K562 (cell line): Measurements from ENCODE around the gene GATA2. TPM values are rescaled to one million over a fixed set of nuclear protein-coding genes. Genes with fewer than 3 reads are reported as not detected.

ENCODE experiments used
- CEBPG ChIP-seq, 3 experiments: fragments of 200-800 bp in 1 of 3; sonication (Bioruptor generic) in 1 of 3; sonication (generic) in 1 of 3; formaldehyde crosslinking in 1 of 3; IDR thresholded peaks in 2 of 3; conservative IDR thresholded peaks in 1 of 3; 2 replicates each; pipeline versions ENCODE4 v1.6.1 to v1.8.0; 2016 to 2022; ENCODE audit warnings: missing compliant biosample characterization in 2 of 3, missing genetic modification characterization in 2 of 3, mild to moderate bottlenecking in 1 of 3, missing genetic modification reagents in 1 of 3
- E2F6 ChIP-seq, 2 experiments: IDR thresholded peaks; 2 replicates each; pipeline ENCODE4 v1.6.1; 2011; ENCODE audit warnings: borderline replicate concordance in 1 of 2, control low read depth in 1 of 2, low read depth in 1 of 2, low read length in 1 of 2, mild to moderate bottlenecking in 1 of 2, mixed read lengths in 1 of 2, moderate library complexity in 1 of 2; ENCODE audit not compliant: insufficient read depth in 1 of 2, insufficient read length in 1 of 2, poor library complexity in 1 of 2, severe bottlenecking in 1 of 2; ENCODE audit errors: extremely low read depth in 1 of 2
- E4F1 ChIP-seq: fragments of 250-450 bp; sonication (Bioruptor Pico); IDR thresholded peaks from 2 replicates; pipeline ENCODE4 v1.5.0; 2021; ENCODE audit warnings: mild to moderate bottlenecking, borderline replicate concordance
- ETV6 ChIP-seq, 3 experiments: fragments of 150-350 bp in 1 of 3; sonication (generic) in 1 of 3; formaldehyde crosslinking in 1 of 3; IDR thresholded peaks; 2 replicates each; pipeline versions ENCODE4 v1.6.1 to v1.8.0; 2014 to 2022; ENCODE audit warnings: borderline replicate concordance in 2 of 3, low read depth in 2 of 3, antibody characterized with exemption in 1 of 3, low read length in 1 of 3, mild to moderate bottlenecking in 1 of 3, missing genetic modification reagents in 1 of 3
- FOXM1 ChIP-seq, 2 experiments: fragments of 450-650 bp in 1 of 2; sonication (generic) in 1 of 2; formaldehyde crosslinking in 1 of 2; IDR thresholded peaks; 2 replicates each; pipeline versions ENCODE4 v1.6.1 to v1.9.0; 2017 to 2022; ENCODE audit warnings: low read depth in 2 of 2, mild to moderate bottlenecking in 2 of 2, missing genetic modification reagents in 1 of 2, moderate library complexity in 1 of 2
- HMGN3 ChIP-seq: IDR thresholded peaks from 2 replicates; pipeline ENCODE4 v1.6.1; 2011; ENCODE audit warnings: borderline replicate concordance, low read depth, mild to moderate bottlenecking, mixed read lengths, low read length; ENCODE audit not compliant: insufficient read length; ENCODE audit errors: extremely low read depth
- HNRNPL ChIP-seq: fragments of 200-400 bp; formaldehyde crosslinking; IDR thresholded peaks from 2 replicates; pipeline ENCODE4 v1.6.1; 2017; ENCODE audit warnings: low read depth, mild to moderate bottlenecking, low read length
- HOXB6 ChIP-seq: fragments of 250-450 bp; sonication (Bioruptor Pico); IDR thresholded peaks from 2 replicates; pipeline ENCODE4 v1.5.1; 2022; ENCODE audit warnings: mild to moderate bottlenecking, borderline replicate concordance
- NELFE ChIP-seq: IDR thresholded peaks from 2 replicates; pipeline ENCODE4 v1.6.1; 2011; ENCODE audit warnings: mild to moderate bottlenecking; ENCODE audit not compliant: insufficient read depth, insufficient read length
- SAP30 ChIP-seq: fragments of 200-600 bp; sonication (generic); IDR thresholded peaks from 2 replicates; pipeline ENCODE4 v1.6.1; 2012; ENCODE audit warnings: borderline replicate concordance, low read depth, mild to moderate bottlenecking, moderate library complexity, low read length, control low read depth, inconsistent platforms; ENCODE audit not compliant: insufficient read depth, poor library complexity, severe bottlenecking
- SUPT5H ChIP-seq: fragments of 450-650 bp; IDR thresholded peaks from 2 replicates; pipeline ENCODE4 v1.6.1; 2016
- TAF1 ChIP-seq: IDR thresholded peaks from 2 replicates; pipeline ENCODE4 v1.6.1; 2011; ENCODE audit warnings: mild to moderate bottlenecking, low read length, moderate library complexity; ENCODE audit not compliant: insufficient read depth, control insufficient read depth, severe bottlenecking; ENCODE audit errors: extremely low read depth
- ZNF134 ChIP-seq: fragments of 250-450 bp; sonication (Bioruptor Pico); conservative IDR thresholded peaks from 2 replicates; pipeline ENCODE4 v1.4.0; 2020
- polyA plus RNA-seq, 8 experiments: library from polyadenylated mRNA; depleted of rRNA in 4 of 8; stranded (reverse) in 5 of 8; unstranded in 3 of 8; fragments of >200 nt; fragmentation: Nextera tagmentation in 2 of 8; fragmentation: Illumina TruSeq in 1 of 8; extraction: Ambion mirVana in 2 of 8; extraction: Trizol in 1 of 8; gene quantifications; 2 replicates each; pipeline versions ENCODE4 v1.2.1 to v1.2.3, GENCODE V29; 2011 to 2014; ENCODE audit warnings: inconsistent platforms in 1 of 8, missing spikeins in 1 of 8
- total RNA-seq, 7 experiments: library from RNA; depleted of rRNA in 6 of 7; stranded (reverse); fragments of >200 nt in 6 of 7; fragmentation: Illumina TruSeq in 2 of 7; extraction: Trizol in 2 of 7; gene quantifications; 2 replicates each; pipeline versions ENCODE4 v1.2.1 to v1.2.3, GENCODE V29; 2011 to 2021; ENCODE audit warnings: low replicate concordance in 1 of 7
- TF ChIP-seq, protein P1 (sequence below): fragments of 450-650 bp; conservative IDR thresholded peaks from 2 replicates; pipeline ENCODE4 v1.6.1; 2016; ENCODE audit warnings: missing genetic modification characterization, low read depth, mild to moderate bottlenecking, missing compliant biosample characterization, moderate library complexity
- TF ChIP-seq, protein P2 (sequence below), 2 experiments: IDR thresholded peaks; 2 replicates each; pipeline ENCODE4 v1.6.1; 2012; ENCODE audit warnings: improper control_type of control experiment in 2 of 2, low read depth in 2 of 2, low read length in 2 of 2, borderline replicate concordance in 1 of 2

GATA2 gene
- total and polyA plus RNA-seq, 9 of the 15 experiments (the other 6 are each of a cell fraction or from before 2014, with no cell fraction given) = 8.5 to 218 (median 50.8) TPM

DNA sequence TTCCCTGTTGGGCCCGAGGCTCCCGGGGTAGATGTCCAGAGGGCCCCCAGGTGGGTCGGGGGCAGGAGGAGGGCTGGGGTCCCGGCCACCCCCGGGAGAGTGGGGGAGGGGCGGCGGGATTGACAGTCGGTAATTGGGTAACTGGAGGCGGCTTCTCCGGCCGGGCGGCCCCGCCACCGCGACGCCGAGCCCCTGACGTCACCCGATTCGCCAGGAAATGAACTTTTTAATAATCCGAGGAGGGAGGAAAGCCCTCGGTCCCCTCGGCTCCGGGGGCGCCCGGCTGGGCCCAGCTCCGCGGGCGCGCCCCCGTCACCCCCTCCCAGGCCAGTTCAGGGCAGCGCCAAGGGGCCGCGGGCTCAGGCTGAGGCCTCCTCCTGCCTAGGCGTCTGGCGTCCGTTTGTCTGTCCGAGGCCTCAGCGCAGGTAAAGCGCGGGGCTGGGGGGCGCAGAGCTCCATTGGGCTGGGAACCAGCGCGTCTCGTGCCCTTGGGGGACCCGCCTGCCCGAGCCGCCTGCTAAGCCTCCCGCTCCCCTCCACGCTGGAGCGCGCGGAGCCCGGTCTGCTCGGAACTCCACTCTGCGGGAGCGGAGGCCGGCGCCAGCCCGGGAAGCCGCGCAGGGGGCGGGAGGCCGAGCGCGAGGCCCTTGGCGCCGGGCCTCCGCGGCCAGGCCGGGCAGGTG is 3.9 kb downstream of the GATA2 start (continued):
- peak; percentile 44 for TF ChIP-seq HMGN3
- TF ChIP-seq SUPT5H = 0 out of 2 replicates have a peak, but pooled peaks have one; percentile 14
- TF ChIP-seq ZNF134 (CRISPR knock-in tag) = no peak
- TF ChIP-seq E4F1 = no peak
- TF ChIP-seq HOXB6 (CRISPR knock-in tag) = no peak
- 0 out of 2 replicates have a peak, but pooled peaks have one; percentile 20 for TF ChIP-seq CEBPG (CRISPR knock-in tag; IDR thresholded peaks at IDR 0.05)
- TF ChIP-seq CEBPG (tag; conservative IDR thresholded peaks at IDR 0.05 in 1 of 2, IDR thresholded peaks at IDR 0.05 in 1 of 2) = 0 out of 4 replicates have a peak, but pooled peaks have one; percentile 16 to 31
- no peak for TF ChIP-seq NELFE
- peak in 1 of 2 experiments; percentile 7 for TF ChIP-seq E2F6 (IDR thresholded peaks at IDR 0.05; ENCODE audit: borderline replicate concordance in 1 of 2, extremely low read depth in 1 of 2, insufficient read depth in 1 of 2, insufficient read length in 1 of 2, low read depth in 1 of 2, low read length in 1 of 2, poor library complexity in 1 of 2, severe bottlenecking in 1 of 2)
- peak; percentile 42; the same call in 1 of the 2 replicates for TF ChIP-seq HNRNPL
- TF ChIP-seq, protein P1, sequence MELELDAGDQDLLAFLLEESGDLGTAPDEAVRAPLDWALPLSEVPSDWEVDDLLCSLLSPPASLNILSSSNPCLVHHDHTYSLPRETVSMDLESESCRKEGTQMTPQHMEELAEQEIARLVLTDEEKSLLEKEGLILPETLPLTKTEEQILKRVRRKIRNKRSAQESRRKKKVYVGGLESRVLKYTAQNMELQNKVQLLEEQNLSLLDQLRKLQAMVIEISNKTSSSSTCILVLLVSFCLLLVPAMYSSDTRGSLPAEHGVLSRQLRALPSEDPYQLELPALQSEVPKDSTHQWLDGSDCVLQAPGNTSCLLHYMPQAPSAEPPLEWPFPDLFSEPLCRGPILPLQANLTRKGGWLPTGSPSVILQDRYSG (tag) = no peak
- no peak for TF ChIP-seq SAP30
- peak; percentile 53 for TF ChIP-seq TAF1
- TF ChIP-seq ETV6 (IDR thresholded peaks at IDR 0.05; ENCODE audit: borderline replicate concordance in 1 of 2, low read depth in 2 of 2, low read length in 1 of 2) = no peak
- TF ChIP-seq ETV6 (CRISPR knock-in tag; IDR thresholded peaks at IDR 0.05; ENCODE audit: borderline replicate concordance) = 0 out of 2 replicates have a peak, but pooled peaks have one; percentile 39
- TF ChIP-seq, protein P2, sequence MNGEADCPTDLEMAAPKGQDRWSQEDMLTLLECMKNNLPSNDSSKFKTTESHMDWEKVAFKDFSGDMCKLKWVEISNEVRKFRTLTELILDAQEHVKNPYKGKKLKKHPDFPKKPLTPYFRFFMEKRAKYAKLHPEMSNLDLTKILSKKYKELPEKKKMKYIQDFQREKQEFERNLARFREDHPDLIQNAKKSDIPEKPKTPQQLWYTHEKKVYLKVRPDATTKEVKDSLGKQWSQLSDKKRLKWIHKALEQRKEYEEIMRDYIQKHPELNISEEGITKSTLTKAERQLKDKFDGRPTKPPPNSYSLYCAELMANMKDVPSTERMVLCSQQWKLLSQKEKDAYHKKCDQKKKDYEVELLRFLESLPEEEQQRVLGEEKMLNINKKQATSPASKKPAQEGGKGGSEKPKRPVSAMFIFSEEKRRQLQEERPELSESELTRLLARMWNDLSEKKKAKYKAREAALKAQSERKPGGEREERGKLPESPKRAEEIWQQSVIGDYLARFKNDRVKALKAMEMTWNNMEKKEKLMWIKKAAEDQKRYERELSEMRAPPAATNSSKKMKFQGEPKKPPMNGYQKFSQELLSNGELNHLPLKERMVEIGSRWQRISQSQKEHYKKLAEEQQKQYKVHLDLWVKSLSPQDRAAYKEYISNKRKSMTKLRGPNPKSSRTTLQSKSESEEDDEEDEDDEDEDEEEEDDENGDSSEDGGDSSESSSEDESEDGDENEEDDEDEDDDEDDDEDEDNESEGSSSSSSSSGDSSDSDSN (IDR thresholded peaks at IDR 0.05; ENCODE audit: borderline replicate concordance in 1 of 2, low read depth in 2 of 2, low read length in 2 of 2) = peak in 1 of 2 experiments; percentile 63; a peak in 3 of 4 replicates
- 0 out of 2 replicates have a peak, but pooled peaks have one; percentile 14 for TF ChIP-seq FOXM1 (IDR thresholded peaks at IDR 0.05; ENCODE audit: low read depth)
- TF ChIP-seq FOXM1 (CRISPR knock-in tag; IDR thresholded peaks at IDR 0.05; ENCODE audit: low read depth) = no peak
